ENCODE results near the gene IDI2.
A peak's percentile ranks its signal among the peaks of the same experiment; 100 is the strongest.
"Not testable (repeated sequence)": the region's sequence is repeated elsewhere in the genome, so short reads cannot be mapped to it uniquely, and the experiment has no call there.

Gene IDI2

DNA sequence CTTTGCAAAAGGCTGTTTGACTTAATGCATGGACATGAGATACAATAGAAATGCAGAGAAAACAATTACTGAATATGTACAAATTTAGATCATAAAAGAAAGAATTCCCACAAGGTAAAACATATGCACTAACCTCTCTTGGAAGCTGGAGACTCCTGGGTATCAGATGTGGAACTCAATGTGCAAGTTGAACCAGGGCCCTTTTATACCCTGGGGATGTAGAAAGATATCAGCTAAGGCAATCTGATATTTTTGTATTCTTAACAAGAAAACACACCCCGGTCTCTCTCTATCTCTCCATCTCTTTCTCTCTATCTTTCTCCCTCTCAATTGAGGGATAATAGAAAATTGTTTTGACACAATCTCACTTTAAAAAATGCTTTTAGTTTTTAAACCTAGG, at the start of gene IDI2:
IDI2 (minus strand) TSS at position 177 of the 400 bp plus-strand sequence. CDS start 1,136 bp downstream, outside the sequence.
- DNase-seq: no peak

DNA sequence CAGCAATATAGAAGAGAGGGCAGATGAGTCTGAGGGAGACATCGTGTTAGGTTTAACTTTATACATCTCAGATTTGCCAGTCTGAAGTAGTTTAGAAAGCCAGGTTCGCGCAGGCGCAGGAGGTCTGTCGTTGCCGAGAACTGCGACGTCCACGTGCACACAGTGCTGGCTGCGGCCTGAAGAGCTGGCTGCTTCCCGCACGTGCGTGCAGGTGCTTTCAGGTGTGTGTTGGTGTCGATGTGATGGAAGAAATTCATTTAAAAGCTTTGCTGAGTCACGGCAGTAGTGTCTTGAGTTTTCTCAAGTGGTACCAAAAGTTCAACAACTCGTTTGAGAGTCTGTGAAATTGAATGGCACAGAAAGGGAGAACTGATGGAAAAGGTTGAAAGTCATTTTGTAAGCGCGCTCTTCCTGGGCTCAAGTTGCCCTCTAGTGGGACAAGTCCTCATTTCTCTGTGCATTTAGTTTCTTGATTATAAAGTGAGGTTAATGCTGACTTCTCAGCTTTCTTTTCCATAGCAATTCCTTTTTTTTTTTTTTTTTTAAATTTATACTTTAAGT, 49.2 kb upstream of the IDI2 start:
- no peak for DNase-seq

- DNase-seq: no peak
Measured at GRCh38 chr10:1074052-1074747, 48.5 kb upstream of the IDI2 start.

DNA sequence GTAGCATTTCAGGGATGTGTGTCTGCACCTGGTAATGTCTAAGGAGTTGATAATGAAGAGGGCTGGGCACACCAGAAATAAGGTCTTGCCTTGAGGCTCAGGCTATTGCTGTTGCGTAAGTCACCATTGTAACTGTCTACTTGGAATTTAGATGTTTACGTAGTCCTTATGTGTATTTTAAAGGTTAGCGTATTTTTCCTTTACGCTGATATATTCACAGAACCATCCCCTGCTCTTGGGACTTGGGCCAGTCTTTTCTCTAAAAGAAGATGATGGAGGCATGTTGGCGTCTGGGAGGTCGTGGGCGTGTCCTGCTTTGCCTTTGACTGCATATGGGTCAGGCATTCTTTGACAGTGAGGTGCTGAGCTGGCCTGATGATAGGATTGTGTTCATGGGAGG, 45.3 kb upstream of the IDI2 start:
- no peak for DNase-seq

DNA sequence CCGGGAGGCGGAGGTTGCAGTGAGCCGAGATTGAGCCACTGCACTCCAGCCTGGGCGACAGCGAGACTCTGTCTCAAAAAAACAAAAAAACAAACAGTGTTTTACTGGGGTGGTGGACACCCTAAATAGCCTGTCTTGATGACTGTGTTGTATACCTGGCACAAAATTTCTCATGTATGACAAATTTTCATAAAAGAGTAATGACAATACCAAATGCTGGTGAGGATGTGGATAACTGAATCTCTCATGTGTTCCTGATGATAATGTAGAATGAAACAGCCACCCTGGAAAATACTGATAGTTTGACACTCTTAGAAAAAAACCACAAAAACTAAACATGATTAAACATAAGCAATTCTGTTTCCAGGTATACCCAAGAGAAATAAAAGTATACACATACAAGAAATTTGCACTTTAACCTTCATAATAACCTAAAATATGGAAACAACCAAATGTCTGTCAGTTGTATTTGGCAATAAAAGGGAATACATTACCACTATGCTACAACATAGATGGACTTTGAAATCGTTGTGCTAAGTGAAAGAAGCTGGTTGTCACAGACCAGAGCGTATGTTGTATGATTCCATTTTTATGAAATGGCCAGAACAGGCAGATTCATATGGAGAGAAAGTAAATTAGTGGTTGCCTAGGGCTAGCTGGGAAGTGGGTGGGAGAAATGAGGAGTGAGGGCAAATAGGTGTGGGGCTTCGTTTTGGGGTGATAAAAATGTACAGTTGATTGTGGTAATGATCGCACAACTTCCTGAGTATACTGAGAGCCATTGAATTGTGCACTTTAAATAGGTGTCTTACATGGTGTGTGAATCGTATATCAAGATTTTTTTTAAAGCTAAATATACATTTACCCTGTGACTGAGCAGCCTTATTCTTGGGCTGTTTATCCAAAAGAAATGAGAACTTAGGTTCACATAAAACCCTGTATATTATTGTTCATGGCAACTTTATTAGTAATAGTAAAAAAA, 43.0 kb upstream of the IDI2 start:
- no peak for DNase-seq

DNA sequence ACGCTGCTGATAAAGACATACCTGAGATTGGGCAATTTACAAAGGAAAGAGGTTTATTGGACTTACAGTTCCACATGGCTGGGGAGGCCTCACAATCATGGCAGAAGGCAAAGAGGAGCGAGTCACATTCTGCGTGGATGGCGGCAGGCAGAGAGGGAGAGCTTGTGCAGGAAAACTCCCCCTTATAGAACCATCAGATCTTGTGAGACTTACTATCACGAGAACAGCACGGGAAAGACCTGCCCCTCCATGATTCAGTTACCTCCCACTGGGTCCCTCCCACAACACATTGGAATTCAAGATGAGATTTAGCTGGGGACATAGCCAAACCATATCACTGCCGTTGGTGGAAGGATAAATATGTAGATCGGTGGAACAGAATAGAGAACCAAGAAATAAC, 41.1 kb upstream of the IDI2 start:
- DNase-seq: not testable (repeated sequence)

GRCh38 chr10:1064964-1065247, 39.2 kb upstream of the IDI2 start:
- no peak for DNase-seq

DNA sequence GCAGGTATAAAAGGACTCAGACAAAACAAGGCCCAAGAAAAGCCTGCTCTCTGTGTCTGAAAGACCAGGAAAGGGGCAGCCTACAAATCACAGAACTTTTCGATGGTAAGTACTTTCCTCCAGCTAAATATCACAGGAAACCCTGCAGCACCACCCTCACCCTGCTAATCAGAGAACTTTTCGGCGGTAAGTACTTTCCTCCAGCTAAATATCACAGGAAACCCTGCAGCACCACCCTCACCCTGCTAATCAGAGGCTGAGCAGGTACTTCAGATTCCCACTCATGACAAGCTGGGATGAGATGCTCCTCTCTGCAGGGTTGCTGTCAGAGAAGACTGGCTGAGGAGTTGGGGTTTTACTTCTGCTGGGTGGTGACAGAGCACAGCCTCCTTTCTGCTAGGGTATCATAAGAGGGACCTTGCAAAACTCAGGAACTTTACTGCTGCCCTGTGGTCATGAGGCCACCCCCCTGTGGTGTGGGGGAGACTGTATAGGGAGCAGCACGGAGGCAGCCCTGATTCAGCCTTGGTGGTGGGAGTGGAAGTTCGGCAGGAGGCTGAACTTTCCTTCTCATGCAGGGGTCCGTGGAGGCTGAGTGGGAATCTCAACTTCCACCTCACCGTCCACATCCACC, 37.7 kb upstream of the IDI2 start:
- DNase-seq: no peak

- no peak for DNase-seq
Measured at GRCh38 chr10:1061930-1062774, 36.5 kb upstream of the IDI2 start.

GRCh38 chr10:1059902-1060301, 34.2 kb upstream of the IDI2 start:
- no peak for DNase-seq

- DNase-seq: no peak
Measured at GRCh38 chr10:1058017-1058416, 32.4 kb upstream of the IDI2 start.

- no peak for DNase-seq
Measured at GRCh38 chr10:1057106-1057657, 31.5 kb upstream of the IDI2 start.

DNA sequence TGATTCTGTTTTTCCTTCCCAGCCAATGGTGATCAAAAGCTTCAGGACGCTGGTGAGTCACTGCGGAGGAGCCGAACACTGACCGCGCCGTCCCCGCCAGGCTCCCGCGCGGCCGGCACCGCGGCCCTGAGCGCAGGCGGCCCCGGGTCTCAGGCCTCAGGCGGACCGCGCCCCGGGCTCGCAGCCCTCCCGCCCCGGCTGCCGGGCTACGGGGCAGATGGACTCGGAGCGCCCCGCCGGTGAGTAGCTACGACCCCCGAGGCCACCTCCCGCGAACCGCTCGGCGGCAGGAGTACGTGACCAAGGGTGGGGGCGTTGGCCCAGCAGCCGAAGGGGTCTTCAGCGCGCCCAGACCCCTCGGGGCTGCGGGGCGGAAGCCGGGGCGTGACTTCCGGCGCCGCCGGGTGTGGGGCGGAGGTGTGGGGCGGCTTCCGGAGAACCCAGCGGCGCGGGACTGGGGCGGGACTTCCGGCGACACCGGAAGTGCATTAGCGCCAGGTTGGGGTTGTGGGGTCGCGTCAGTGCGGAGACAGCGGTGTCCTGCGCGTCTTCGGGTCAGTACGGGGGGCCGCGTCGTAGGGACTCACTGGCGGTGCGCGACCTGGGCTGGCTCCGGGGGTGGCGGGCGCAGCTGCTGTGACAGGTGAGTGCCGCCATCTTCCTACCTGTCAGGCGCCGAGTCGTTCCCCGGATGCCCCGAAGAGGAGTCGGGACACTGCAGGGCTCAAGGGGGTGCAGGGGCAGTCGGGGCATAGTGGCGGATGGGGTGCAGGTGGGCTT, 30.9 kb upstream of the IDI2 start, which contains the start of gene WDR37:
WDR37 (plus strand) TSS at position 60 of the 780 bp plus-strand sequence. CDS start 15,771 bp downstream, outside the sequence.
- peak; percentile 85 for DNase-seq

DNA sequence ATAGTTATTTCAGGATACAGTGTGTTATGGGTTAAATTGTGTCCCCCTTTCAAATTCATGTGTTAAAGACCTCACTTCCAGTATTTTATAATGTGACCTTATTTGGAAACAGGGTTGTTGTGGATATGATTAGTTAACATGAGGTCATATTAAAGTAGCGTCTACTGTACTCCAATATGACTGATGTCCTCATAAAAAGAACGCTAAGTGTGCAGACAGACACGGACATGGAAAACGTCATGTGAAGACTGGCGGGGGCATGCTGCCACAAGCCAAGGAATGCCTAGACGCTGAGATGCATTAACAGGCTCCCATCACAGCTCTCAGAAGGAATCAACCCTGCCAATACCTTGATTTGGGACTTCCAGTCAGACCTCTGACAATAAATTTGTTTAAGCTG, 29.0 kb upstream of the IDI2 start:
- DNase-seq: no peak

DNA sequence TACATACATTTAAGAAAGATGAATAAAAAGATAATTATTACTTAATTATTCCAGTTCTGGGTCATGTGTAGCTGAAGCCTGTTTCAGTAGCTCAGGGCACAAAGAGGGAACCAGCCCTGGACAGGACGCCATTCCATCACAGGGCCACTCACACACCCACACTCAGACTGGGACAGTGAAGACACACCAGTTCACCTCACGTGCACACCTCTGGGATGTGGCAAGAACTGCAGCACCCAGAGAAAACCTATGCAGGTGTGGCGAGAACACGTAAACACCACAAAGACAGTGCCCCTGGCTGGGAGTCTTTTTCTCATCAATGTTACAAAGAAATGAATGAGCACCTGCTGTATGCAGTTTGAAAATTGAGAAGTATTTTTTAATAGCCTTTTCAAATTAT, 24.9 kb upstream of the IDI2 start:
- DNase-seq: peak; percentile 87

DNA sequence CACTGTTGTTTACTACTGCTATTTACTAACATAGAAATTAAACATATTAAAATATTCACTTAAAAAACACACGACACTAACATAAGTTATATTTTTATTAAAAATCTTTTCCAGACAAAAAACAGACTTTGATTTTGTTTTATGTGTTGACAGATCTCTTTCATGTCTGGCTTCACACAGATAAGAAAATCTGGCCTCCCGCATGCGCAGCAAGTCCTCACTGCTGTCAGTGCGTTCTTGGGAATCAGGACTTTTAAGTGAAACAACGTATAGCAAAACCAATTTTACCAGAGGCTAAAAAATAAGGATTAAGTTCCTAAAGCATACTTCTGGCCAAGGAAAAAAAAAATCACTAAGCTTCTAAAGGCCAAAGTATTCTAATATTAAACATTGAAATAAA, 24.5 kb upstream of the IDI2 start:
- peak; percentile 56 for DNase-seq

- DNase-seq: peak; percentile 31
Measured at GRCh38 chr10:1049425-1049958, 23.8 kb upstream of the IDI2 start.

- DNase-seq: peak; percentile 98
Measured at GRCh38 chr10:1048732-1049424, 23.2 kb upstream of the IDI2 start, which contains the start of gene IDI1. TSS of gene IDI1 (minus strand) at chr10:1049119. CDS start at chr10:1049003, 116 bp downstream.

GRCh38 chr10:1048349-1048731, 22.7 kb upstream of the IDI2 start:
- no peak for DNase-seq

GRCh38 chr10:1047937-1048336, 22.3 kb upstream of the IDI2 start:
- peak; percentile 49 for DNase-seq

Data from RPMI8226 (cell line).